Spleen (tissue), 11 donors: ENCODE data around the gene SLC28A2. TPM values are rescaled to one million over a fixed set of nuclear protein-coding genes. Genes with fewer than 3 reads are reported as not detected.
"Not testable (repeated sequence)": the region's sequence is repeated elsewhere in the genome, so short reads cannot be mapped to it uniquely, and the experiment has no call there.

ENCODE experiments used
- DNase-seq: peaks from one replicate; pipeline ENCODE4 v3.0.0-alpha.2; 2020
- H3K27ac ChIP-seq, 8 donors: fragments of 200-600 bp; sonication (generic) in 7 of 8; 1 replicate in 4 of 8; 2 replicates in 4 of 8; pipeline versions ENCODE4 v1.5.0 to v1.8.0; 2016 to 2021; ENCODE audit warnings: inconsistent platforms in 4 of 8, mild to moderate bottlenecking in 4 of 8, moderate library complexity in 1 of 8
- H3K27me3 ChIP-seq, 7 donors: fragments of 200-600 bp; sonication (generic) in 6 of 7; replicated peaks in 1 of 7; 1 replicate in 4 of 7; 2 replicates in 3 of 7; pipeline versions ENCODE4 v1.5.0 to v1.8.0; 2016 to 2021; ENCODE audit warnings: inconsistent platforms in 3 of 7, mild to moderate bottlenecking in 1 of 7
- H3K36me3 ChIP-seq, 6 donors: fragments of 200-600 bp; sonication (generic) in 5 of 6; 1 replicate in 4 of 6; 2 replicates in 2 of 6; pipeline versions ENCODE4 v1.5.0 to v1.8.0; 2016 to 2021; ENCODE audit warnings: inconsistent platforms in 2 of 6
- H3K4me1 ChIP-seq, 6 donors: fragments of 200-600 bp; sonication (generic) in 5 of 6; 1 replicate in 3 of 6; 2 replicates in 3 of 6; pipeline versions ENCODE4 v1.5.0 to v1.8.0; 2016 to 2021; ENCODE audit warnings: inconsistent platforms in 3 of 6
- H3K4me3 ChIP-seq, 8 donors: fragments of 200-600 bp; sonication (generic) in 7 of 8; 1 replicate in 4 of 8; 2 replicates in 4 of 8; pipeline versions ENCODE4 v1.5.0 to v1.8.0; 2016 to 2021; ENCODE audit warnings: inconsistent platforms in 4 of 8, mild to moderate bottlenecking in 4 of 8, moderate library complexity in 2 of 8
- H3K9me3 ChIP-seq, 8 donors: fragments of 200-600 bp; sonication (generic) in 7 of 8; 1 replicate in 4 of 8; 2 replicates in 4 of 8; pipeline versions ENCODE4 v1.5.0 to v1.8.0; 2016 to 2021; ENCODE audit warnings: inconsistent platforms in 4 of 8
- POLR2A ChIP-seq, 3 donors: fragments of 450-650 bp; IDR thresholded peaks; one replicate each; pipeline ENCODE4 v1.5.1; 2017; ENCODE audit warnings: antibody characterized with exemption in 3 of 3, mild to moderate bottlenecking in 1 of 3
- POLR2AphosphoS5 ChIP-seq, 3 donors: sonication (generic); formaldehyde crosslinking; IDR thresholded peaks; one replicate each; pipeline ENCODE4 v1.5.1; 2017; ENCODE audit warnings: antibody characterized with exemption in 3 of 3
- WGBS, 5 donors: extraction: QIAGEN DNeasy Blood & Tissue Kit in 3 of 5; methylation state at CpG; one replicate each; pipeline versions ENCODE4 v1.1.5 to v1.1.7; 2013 to 2018; 5-methylcytosine and 5-hydroxymethylcytosine counted together
- intact Hi-C: fragments of 100-400 bp; cut with DNase I; formaldehyde crosslinking; loops from one replicate; pipeline ENCODE4 v1.15.0; 2023; ENCODE audit warnings: low total_unique reads
- polyA plus RNA-seq, 3 donors: library from polyadenylated mRNA; stranded (reverse); fragments of 200-250 nt; gene quantifications; one replicate each; pipeline ENCODE4 v1.2.1, GENCODE V29; 2013
- total RNA-seq, 7 donors: library from RNA; depleted of rRNA in 3 of 7; stranded (reverse); fragments of >200 nt in 3 of 7; fragmentation: NEBNext Ultra II Directional in 4 of 7; extraction: Animal tissue kit (Norgen Biotek cat#: 25700) in 4 of 7; gene quantifications; one replicate each; pipeline versions ENCODE4 v1.1.0 to v1.2.1, GENCODE V29; 2016 to 2021
- TF ChIP-seq, protein P1 (sequence below), 11 experiments: fragments of 200-600 bp in 7 of 11; fragments of 450-650 bp in 4 of 11; sonication (generic) in 4 of 11; IDR thresholded peaks in 8 of 11; conservative IDR thresholded peaks in 3 of 11; 1 replicate in 7 of 11; 2 replicates in 4 of 11; pipeline versions ENCODE4 v1.4.0 to v1.8.0; 2016 to 2021; ENCODE audit warnings: antibody characterized with exemption in 11 of 11, inconsistent platforms in 4 of 11, mild to moderate bottlenecking in 1 of 11
- donor health status: healthy with polysubstance abuse.
- donor health status: DM: no; HTN: no; CAD: no; lungs with moderate emphysema.
- donor health status: DM: no; HTN: no; CAD: no.
- donor health status: Bipolar disorder and iron deficiency.
- donor health status: healthy.
- donor health status: DM: no; HTN: no; CAD: no.
- donor health status: DM: yes; HTN: yes; CAD: no.

Gene SLC28A2
- total and polyA plus RNA-seq, 10 donors, result not detected

- DNase-seq, result no peak
- 56 to 89% (median 87%) methylated on average over 2 of the region's 2 CpGs for WGBS, 5 donors
- Histone ChIP-seq H3K27ac (no peak overlapping the region), H3K27me3 (no peaks in the 10 kb centered on the region), H3K4me1 (no peaks in the 10 kb centered on the region), H3K9me3 (peaks cover 0 to 14% (median under 1%) of the 10 kb centered on the region in 8 donors), H3K36me3 (no peaks in the 10 kb centered on the region), H3K4me3 (no peak overlapping the region)
- TF ChIP-seq, protein P1, sequence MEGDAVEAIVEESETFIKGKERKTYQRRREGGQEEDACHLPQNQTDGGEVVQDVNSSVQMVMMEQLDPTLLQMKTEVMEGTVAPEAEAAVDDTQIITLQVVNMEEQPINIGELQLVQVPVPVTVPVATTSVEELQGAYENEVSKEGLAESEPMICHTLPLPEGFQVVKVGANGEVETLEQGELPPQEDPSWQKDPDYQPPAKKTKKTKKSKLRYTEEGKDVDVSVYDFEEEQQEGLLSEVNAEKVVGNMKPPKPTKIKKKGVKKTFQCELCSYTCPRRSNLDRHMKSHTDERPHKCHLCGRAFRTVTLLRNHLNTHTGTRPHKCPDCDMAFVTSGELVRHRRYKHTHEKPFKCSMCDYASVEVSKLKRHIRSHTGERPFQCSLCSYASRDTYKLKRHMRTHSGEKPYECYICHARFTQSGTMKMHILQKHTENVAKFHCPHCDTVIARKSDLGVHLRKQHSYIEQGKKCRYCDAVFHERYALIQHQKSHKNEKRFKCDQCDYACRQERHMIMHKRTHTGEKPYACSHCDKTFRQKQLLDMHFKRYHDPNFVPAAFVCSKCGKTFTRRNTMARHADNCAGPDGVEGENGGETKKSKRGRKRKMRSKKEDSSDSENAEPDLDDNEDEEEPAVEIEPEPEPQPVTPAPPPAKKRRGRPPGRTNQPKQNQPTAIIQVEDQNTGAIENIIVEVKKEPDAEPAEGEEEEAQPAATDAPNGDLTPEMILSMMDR (IDR thresholded peaks at IDR 0.05 in 8 of 11, conservative IDR thresholded peaks at IDR 0.05 in 3 of 11), result no peak
- TF ChIP-seq POLR2A (IDR thresholded peaks at IDR 0.05) (no peak), POLR2AphosphoS5 (IDR thresholded peaks at IDR 0.05) (no peak)
- intact Hi-C loops, result no loop called here
These were observed 1.3 kb downstream of the SLC28A2 start for GRCh38 chr15:45253330-45253729.

DNA sequence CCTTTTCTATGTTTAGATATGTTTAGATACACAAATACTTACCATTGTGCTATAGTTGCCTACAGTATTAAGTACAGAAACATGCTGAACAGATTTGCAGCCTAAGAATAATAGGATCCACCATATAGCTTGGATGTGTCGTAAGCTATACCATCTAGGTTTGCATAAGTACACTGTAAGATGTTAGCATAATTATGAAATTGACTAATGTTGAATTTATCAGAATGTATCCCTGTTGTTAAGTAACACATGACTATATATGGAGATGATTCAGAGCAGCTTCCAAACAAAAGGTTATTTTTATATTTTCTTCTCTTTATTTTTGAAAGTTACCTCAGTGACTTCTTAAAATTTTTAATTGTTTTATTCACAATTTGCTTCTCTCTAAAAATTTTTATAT is 2.4 kb downstream of the SLC28A2 start:
- no peaks in the 10 kb centered on the region for H3K27me3 ChIP-seq
- intact Hi-C loops, result no loop called here
- peaks cover 0 to 10% (median under 1%) of the 10 kb centered on the region in 8 donors for H3K9me3 ChIP-seq
- no peak for DNase-seq
- no peak overlapping the region for H3K27ac ChIP-seq
- 89 to 98% (median 93%) methylated on average over 1 of the region's 1 CpG for whole genome bisulfite sequencing, 5 donors
- TF ChIP-seq POLR2AphosphoS5 (IDR thresholded peaks at IDR 0.05) (no peak), POLR2A (IDR thresholded peaks at IDR 0.05) (no peak)
- TF ChIP-seq, protein P1 (IDR thresholded peaks at IDR 0.05 in 8 of 11, conservative IDR thresholded peaks at IDR 0.05 in 3 of 11), result no peak
- H3K4me1 ChIP-seq, result no peaks in the 10 kb centered on the region
- no peaks in the 10 kb centered on the region for H3K36me3 ChIP-seq
- no peak overlapping the region for H3K4me3 ChIP-seq

GRCh38 chr15:45254824-45255223 is 2.8 kb downstream of the SLC28A2 start:
- H3K4me1 ChIP-seq, H3K27ac ChIP-seq, DNase-seq, intact Hi-C loops, H3K36me3 ChIP-seq, H3K27me3 ChIP-seq, H3K4me3 ChIP-seq: not testable (repeated sequence)
- 67 to 89% (median 75%) methylated on average over 6 of the region's 6 CpGs for WGBS, 5 donors
- peaks cover 0 to 10% (median 0%) of the 10 kb centered on the region in 8 donors for H3K9me3 ChIP-seq

DNA sequence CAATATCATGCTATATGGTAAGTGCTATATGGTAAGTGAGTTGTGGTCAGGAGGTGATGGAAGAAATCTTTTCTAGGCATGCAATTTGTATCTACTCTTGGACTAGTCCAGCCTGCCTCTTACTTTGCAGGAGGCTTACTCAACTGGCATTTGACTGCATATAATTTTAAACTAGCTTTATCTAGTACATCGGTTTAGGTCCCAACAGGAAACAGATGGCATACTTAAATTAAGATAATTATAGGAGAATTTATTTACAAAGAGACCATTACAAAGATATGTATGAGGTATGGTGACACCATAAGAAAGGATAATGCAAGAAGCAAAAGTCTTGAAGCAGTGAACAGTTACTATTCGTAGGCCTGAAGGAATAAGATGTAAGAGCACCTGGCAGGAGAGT is 7.8 kb downstream of the SLC28A2 start:
- peaks cover 0 to 10% (median 0%) of the 10 kb centered on the region in 8 donors for H3K9me3 ChIP-seq
- 38 to 45% (median 41%) methylated on average over 2 of the region's 2 CpGs for WGBS, 5 donors
- TF ChIP-seq POLR2A (IDR thresholded peaks at IDR 0.05) (no peak), POLR2AphosphoS5 (IDR thresholded peaks at IDR 0.05) (no peak)
- TF ChIP-seq, protein P1 (IDR thresholded peaks at IDR 0.05 in 8 of 11, conservative IDR thresholded peaks at IDR 0.05 in 3 of 11), result no peak

More for the DNA sequence above, 7.8 kb downstream of the SLC28A2 start:
- intact Hi-C loops, result no loop called here
- H3K4me3 ChIP-seq, result no peak overlapping the region
- no peaks in the 10 kb centered on the region for H3K4me1 ChIP-seq
- DNase-seq, result no peak
- no peaks in the 10 kb centered on the region for H3K36me3 ChIP-seq
- no peak overlapping the region for H3K27ac ChIP-seq
- no peaks in the 10 kb centered on the region for H3K27me3 ChIP-seq
